Suprapubic skin (tissue), 3 donors: ENCODE results near the gene OASL.
"Not testable (repeated sequence)": the region's sequence is repeated elsewhere in the genome, so short reads cannot be mapped to it uniquely, and the experiment has no call there.

Experiments used
- POLR2A ChIP-seq, 2 donors: fragments of 450-650 bp; IDR thresholded peaks; one replicate each; pipeline ENCODE4 v1.6.1; 2017; ENCODE audit warnings: antibody characterized with exemption in 2 of 2, mild to moderate bottlenecking in 2 of 2, moderate library complexity in 2 of 2
- TF ChIP-seq, protein P1 (sequence below), 2 donors: fragments of 200-600 bp in 1 of 2; fragments of 450-650 bp in 1 of 2; sonication (generic) in 1 of 2; IDR thresholded peaks; one replicate each; pipeline ENCODE4 v1.5.1; 2016 to 2019; ENCODE audit warnings: antibody characterized with exemption in 2 of 2, mild to moderate bottlenecking in 1 of 2, moderate library complexity in 1 of 2

DNA sequence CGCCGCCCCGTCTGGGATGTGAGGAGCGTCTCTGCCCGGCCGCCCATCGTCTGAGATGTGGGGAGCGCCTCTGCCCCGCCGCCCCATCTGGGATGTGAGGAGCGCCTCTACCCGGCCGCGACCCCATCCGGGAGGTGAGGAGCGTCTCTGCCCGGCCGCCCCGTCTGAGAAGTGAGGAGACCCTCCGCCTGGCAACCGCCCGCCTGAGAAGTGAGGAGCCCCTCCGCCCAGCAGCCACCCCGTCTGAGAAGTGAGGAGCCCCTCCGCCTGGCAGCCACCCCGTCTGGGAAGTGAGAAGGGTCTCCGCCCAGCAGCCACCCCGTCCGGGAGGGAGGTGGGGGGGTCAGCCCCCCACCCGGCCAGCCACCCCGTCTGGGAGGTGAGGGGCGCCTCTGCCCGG lies 36.9 kb upstream of the OASL start:
- not testable (repeated sequence) for TF ChIP-seq POLR2A (IDR thresholded peaks at IDR 0.05)
- TF ChIP-seq, protein P1, sequence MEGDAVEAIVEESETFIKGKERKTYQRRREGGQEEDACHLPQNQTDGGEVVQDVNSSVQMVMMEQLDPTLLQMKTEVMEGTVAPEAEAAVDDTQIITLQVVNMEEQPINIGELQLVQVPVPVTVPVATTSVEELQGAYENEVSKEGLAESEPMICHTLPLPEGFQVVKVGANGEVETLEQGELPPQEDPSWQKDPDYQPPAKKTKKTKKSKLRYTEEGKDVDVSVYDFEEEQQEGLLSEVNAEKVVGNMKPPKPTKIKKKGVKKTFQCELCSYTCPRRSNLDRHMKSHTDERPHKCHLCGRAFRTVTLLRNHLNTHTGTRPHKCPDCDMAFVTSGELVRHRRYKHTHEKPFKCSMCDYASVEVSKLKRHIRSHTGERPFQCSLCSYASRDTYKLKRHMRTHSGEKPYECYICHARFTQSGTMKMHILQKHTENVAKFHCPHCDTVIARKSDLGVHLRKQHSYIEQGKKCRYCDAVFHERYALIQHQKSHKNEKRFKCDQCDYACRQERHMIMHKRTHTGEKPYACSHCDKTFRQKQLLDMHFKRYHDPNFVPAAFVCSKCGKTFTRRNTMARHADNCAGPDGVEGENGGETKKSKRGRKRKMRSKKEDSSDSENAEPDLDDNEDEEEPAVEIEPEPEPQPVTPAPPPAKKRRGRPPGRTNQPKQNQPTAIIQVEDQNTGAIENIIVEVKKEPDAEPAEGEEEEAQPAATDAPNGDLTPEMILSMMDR (IDR thresholded peaks at IDR 0.05) = not testable (repeated sequence)
